Stimulated activated CD8-positive, alpha-beta memory T cell treated with anti-CD3 and anti-CD28 coated beads, Interleukin-12 subunit alpha, Interleukin-12 subunit beta, amount 100 ng/mL, for 4 hours (primary cell): ENCODE measurements around the gene KLF11.
"Not testable (repeated sequence)": the region's sequence is repeated elsewhere in the genome, so short reads cannot be mapped to it uniquely, and the experiment has no call there.

Source experiments
- DNase-seq: peaks from one replicate; pipeline ENCODE4 v3.0.0-alpha.2; 2020; ENCODE audit warnings: low read depth

KLF11 gene

GRCh38 chr2:10085043-10085667, 41.8 kb downstream of the KLF11 start:
- DNase-seq, result no peak

- DNase-seq, result no peak
These were observed 42.3 kb downstream of the KLF11 start for GRCh38 chr2:10085668-10086059.

DNA sequence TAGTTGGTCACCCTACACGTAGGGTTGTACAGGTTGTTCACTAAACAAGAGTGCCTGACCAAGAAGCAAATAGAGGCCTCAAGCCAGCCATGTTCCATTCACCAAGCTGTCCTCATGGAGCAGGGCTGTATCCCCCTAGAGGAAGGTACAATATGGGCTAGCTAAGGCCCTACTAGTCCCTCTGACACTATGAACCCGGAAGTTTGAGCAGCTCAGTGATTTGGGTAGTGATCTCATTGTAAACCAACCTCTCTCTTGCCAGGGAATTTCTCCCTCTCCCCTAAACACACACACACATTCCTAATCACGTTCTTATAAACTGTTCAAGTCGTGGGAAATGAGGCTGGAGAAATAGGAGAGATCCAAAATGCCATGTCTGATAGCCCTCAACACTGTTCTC, 43.6 kb downstream of the KLF11 start:
- no peak for DNase-seq

- no peak for DNase-seq
These were observed 44.0 kb downstream of the KLF11 start for GRCh38 chr2:10087360-10087759.

- DNase-seq, result no peak
These were observed 46.3 kb downstream of the KLF11 start for GRCh38 chr2:10089565-10090190.

GRCh38 chr2:10091182-10091888, 48.0 kb downstream of the KLF11 start:
- DNase-seq, result no peak

- DNase-seq, result not testable (repeated sequence)
These were observed 48.5 kb downstream of the KLF11 start for GRCh38 chr2:10091889-10092244.

DNA sequence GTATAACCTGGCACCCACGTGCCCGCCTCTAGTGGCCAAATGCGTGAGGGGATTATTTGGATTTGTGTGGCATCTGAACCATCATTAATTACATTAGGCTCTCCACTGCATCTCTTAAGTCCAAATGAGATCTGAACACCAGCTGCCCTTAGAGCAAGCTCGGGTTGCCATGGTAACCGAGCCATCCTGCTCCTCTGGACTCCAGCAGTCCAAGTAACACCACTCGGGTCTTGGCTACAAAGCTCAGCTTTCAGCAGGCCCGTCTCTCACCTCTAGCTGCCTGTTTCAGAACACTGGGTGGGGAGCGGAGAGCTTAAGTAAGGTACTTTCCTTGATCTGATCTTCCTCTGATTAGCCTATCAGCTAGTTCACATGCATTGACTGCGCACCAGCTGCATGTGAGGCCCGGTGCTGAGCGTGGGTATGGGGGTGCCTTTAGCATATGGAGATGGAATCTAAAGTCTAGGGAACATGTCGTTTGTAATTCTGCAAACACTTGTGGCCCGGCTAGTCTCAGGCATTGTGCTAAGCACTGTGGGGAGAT, 51.0 kb downstream of the KLF11 start:
- no peak for DNase-seq

- no peak for DNase-seq
These were observed 51.8 kb downstream of the KLF11 start for GRCh38 chr2:10095175-10095574.

DNA sequence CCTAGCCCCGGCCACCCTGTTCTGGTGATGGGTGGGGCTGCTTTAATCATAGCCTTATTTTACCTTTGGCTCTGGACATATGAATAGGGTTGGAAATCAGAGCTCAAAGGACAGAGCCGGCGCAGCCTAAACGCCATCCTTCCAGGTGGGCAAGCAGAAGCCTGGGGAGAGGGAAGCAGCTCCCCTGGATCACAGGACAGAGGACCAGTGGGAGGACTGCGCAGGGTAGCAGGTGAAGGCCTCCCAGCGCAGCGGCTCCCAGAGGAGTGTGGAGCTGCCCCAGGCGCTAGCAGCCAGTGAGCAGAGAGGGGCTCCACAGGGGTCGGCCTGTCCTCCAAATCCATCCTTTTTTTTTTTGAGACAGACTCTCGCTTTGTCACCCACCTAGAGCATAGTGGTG, 53.3 kb downstream of the KLF11 start:
- no peak for DNase-seq

DNA sequence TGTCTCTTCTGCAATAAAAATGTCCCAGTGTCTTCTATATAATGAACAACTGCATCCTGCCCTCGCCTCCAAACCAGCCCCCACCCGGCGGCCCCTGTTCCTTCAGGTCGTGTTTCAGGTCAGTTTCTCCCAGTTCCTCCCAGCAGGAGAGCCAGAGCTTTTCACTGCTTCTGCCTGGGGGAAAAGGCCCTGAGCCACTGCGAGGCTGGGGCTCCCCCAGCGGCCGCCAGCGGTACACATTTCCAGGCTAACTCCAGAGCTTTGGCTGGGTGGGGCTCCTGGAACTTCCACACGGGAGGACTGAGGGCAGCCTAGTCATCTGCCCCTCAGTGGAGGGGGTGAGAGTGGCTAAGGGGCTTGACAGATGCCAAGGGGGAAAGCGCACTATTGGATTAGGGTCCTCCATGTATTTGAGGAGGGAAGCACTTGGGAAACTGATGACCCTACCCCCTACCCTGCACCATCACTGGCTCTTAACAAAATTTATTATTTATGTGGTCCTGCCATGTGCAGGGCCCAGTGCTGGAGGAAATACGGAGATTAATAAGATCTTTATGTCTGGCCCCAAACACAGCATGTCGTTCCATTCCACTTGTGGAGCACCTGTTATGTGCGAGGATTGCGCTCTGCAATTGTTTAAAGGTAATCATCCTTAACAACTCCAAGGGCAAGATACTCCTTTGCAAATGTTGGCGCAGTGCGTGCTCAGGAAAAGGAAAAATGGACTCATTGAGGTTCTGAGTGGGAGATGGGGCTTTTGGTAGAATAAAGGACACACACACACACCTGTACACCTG, 54.2 kb downstream of the KLF11 start:
- DNase-seq, result no peak

DNA sequence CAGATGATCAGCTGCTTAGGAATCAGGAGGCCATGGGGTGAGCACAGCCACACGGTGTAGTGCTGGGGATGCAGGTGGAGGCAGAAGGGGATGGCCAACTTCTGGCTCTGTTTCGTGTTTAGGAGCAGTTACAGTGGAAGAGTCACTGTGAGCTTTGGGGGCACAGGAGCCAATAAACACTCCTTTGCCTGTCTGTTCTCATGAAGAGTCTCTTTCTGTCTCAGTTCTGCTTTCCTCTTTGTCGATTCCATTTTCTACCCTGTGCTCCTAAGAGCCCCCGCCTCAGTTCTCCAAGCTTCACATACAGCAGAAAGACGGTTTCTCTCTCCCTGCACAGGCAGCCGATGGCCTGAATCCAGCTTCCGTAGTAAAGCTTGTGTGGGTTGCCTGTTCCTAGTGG, 58.1 kb downstream of the KLF11 start:
- DNase-seq, result no peak

DNA sequence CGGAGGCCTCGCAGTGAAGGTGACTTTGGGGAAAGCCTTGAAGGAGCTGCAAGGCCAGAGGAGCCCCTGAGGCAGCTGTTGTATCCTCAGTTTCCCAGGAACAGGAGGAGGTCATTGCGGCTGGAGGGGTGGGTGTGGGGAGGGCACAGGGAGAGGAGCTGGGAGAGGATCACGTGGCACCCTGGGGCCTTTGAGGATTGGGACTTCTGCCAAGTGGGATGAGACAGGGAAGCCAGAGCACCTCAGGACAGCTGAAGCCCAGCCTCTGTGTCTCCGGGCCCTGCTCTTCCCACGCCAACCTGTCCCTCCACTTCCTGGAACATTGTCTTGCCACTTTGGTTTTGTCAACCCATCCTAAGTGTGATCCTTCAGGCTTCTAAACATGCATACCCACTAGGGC, 59.8 kb downstream of the KLF11 start:
- no peak for DNase-seq
